H9 (cell line): ENCODE measurements around the gene HSD17B2. TPM values are rescaled to one million over a fixed set of nuclear protein-coding genes. Genes with fewer than 3 reads are reported as not detected.

ENCODE experiments used
- DNase-seq: peaks from one replicate; pipeline ENCODE4 v3.0.0-alpha.2; 2017
- H2AFZ ChIP-seq: one replicate; pipeline ENCODE4 v1.6.1; 2013; ENCODE audit warnings: mild to moderate bottlenecking, low read length, control low read depth, moderate library complexity
- H2AK5ac ChIP-seq: 2 replicates; pipeline ENCODE4 v1.6.1; 2013; ENCODE audit warnings: low read length, control low read depth, mixed read lengths; ENCODE audit not compliant: insufficient read length
- H2BK120ac ChIP-seq: one replicate; pipeline ENCODE4 v1.6.1; 2013; ENCODE audit warnings: low read depth, mild to moderate bottlenecking, low read length, control low read depth, inconsistent platforms; ENCODE audit not compliant: poor library complexity, severe bottlenecking
- H2BK12ac ChIP-seq: 2 replicates; pipeline ENCODE4 v1.6.1; 2013; ENCODE audit warnings: low read length, control low read depth, mixed read lengths, low read depth; ENCODE audit not compliant: insufficient read length
- H2BK15ac ChIP-seq: 2 replicates; pipeline ENCODE4 v1.6.1; 2013; ENCODE audit warnings: low read depth, low read length, control low read depth
- H2BK20ac ChIP-seq: one replicate; pipeline ENCODE4 v1.6.1; 2013; ENCODE audit warnings: low read depth, mild to moderate bottlenecking, low read length, control low read depth, inconsistent platforms; ENCODE audit not compliant: poor library complexity, severe bottlenecking
- H2BK5ac ChIP-seq: 2 replicates; pipeline ENCODE4 v1.6.1; 2013; ENCODE audit warnings: low read length, control low read depth, mixed read lengths; ENCODE audit not compliant: insufficient read length
- H3K14ac ChIP-seq: 2 replicates; pipeline ENCODE4 v1.6.1; 2013; ENCODE audit warnings: low read length, control low read depth; ENCODE audit not compliant: insufficient read depth
- H3K18ac ChIP-seq: 2 replicates; pipeline ENCODE4 v1.6.1; 2013; ENCODE audit warnings: low read depth, mild to moderate bottlenecking, mixed read lengths, low read length, control low read depth; ENCODE audit not compliant: insufficient read length
- H3K23ac ChIP-seq: 2 replicates; pipeline ENCODE4 v1.6.1; 2013; ENCODE audit warnings: low read length, control low read depth, mixed read lengths, low read depth; ENCODE audit not compliant: insufficient read length
- H3K23me2 ChIP-seq: 2 replicates; pipeline ENCODE4 v1.6.1; 2013; ENCODE audit warnings: low read depth, mild to moderate bottlenecking, mixed read lengths, low read length, control low read depth; ENCODE audit not compliant: insufficient read length, poor library complexity, severe bottlenecking
- H3K27ac ChIP-seq: 2 replicates; pipeline ENCODE4 v1.5.1; 2013; ENCODE audit warnings: low read length, control low read depth, mixed read lengths, low read depth; ENCODE audit not compliant: insufficient read length
- H3K27me3 ChIP-seq: 2 replicates; pipeline ENCODE4 v1.6.1; 2013; ENCODE audit warnings: low read length, control low read depth, inconsistent platforms; ENCODE audit not compliant: insufficient read depth
- H3K4ac ChIP-seq: 2 replicates; pipeline ENCODE4 v1.6.1; 2013; ENCODE audit warnings: low read depth, mild to moderate bottlenecking, control low read depth, inconsistent platforms, low read length, moderate library complexity
- H3K4me1 ChIP-seq: 2 replicates; pipeline ENCODE4 v1.6.1; 2013; ENCODE audit warnings: low read length, control low read depth, inconsistent platforms; ENCODE audit not compliant: insufficient read depth
- H3K4me2 ChIP-seq: 2 replicates; pipeline ENCODE4 v1.6.1; 2013; ENCODE audit warnings: low read length, control low read depth, mixed read lengths; ENCODE audit not compliant: insufficient read length, insufficient read depth
- H3K56ac ChIP-seq: 2 replicates; pipeline ENCODE4 v1.6.1; 2013; ENCODE audit warnings: low read depth, mild to moderate bottlenecking, mixed read lengths, low read length, control low read depth; ENCODE audit not compliant: insufficient read length
- H3K79me1 ChIP-seq: 2 replicates; pipeline ENCODE4 v1.6.1; 2013; ENCODE audit warnings: low read depth, mild to moderate bottlenecking, moderate library complexity, low read length, control low read depth, inconsistent platforms; ENCODE audit not compliant: insufficient read depth, poor library complexity, severe bottlenecking
- H3K79me2 ChIP-seq: 2 replicates; pipeline ENCODE4 v1.6.1; 2013; ENCODE audit warnings: low read length, control low read depth, inconsistent platforms; ENCODE audit not compliant: insufficient read depth
- H3K9ac ChIP-seq: 2 replicates; pipeline ENCODE4 v1.6.1; 2013; ENCODE audit warnings: low read length, control low read depth, mixed read lengths; ENCODE audit not compliant: insufficient read length; ENCODE audit errors: extremely low read depth
- H3K9me3 ChIP-seq: one replicate; pipeline ENCODE4 v1.6.1; 2013; ENCODE audit warnings: low read depth, low read length, inconsistent platforms; ENCODE audit not compliant: control insufficient read depth
- H3T11ph ChIP-seq: one replicate; pipeline ENCODE4 v1.6.1; 2013; ENCODE audit warnings: mild to moderate bottlenecking, low read length, control low read depth, inconsistent platforms
- H4K20me1 ChIP-seq: one replicate; pipeline ENCODE4 v1.6.1; 2013; ENCODE audit not compliant: control insufficient read depth, insufficient read length, insufficient read depth
- H4K5ac ChIP-seq: 2 replicates; pipeline ENCODE4 v1.6.1; 2013; ENCODE audit warnings: low read depth, mild to moderate bottlenecking, mixed read lengths, low read length, control low read depth; ENCODE audit not compliant: insufficient read length
- H4K8ac ChIP-seq: replicated peaks from 2 replicates; pipeline ENCODE4 v1.6.1; 2013; ENCODE audit warnings: low read length, control low read depth, mixed read lengths, low read depth; ENCODE audit not compliant: insufficient read length
- H4K91ac ChIP-seq: 2 replicates; pipeline ENCODE4 v1.6.1; 2013; ENCODE audit warnings: low read depth, mild to moderate bottlenecking, moderate library complexity, mixed read lengths, low read length, control low read depth; ENCODE audit not compliant: insufficient read length
- H3K27ac Mint-ChIP-seq, 3 experiments: 2 replicates in 2 of 3; 3 replicates in 1 of 3; pipeline ENCODE4 v1.8.0; 2020 to 2021; ENCODE audit warnings: mixed read lengths in 3 of 3, mild to moderate bottlenecking in 1 of 3, moderate library complexity in 1 of 3
- H3K27me3 Mint-ChIP-seq: 2 replicates; pipeline ENCODE4 v1.8.0; 2021; ENCODE audit warnings: low read depth, mild to moderate bottlenecking, moderate library complexity, mixed read lengths
- H3K36me3 Mint-ChIP-seq, 3 experiments: 2 replicates in 2 of 3; 3 replicates in 1 of 3; pipeline ENCODE4 v1.8.0; 2020 to 2021; ENCODE audit warnings: low read depth in 3 of 3, mixed read lengths in 3 of 3; ENCODE audit not compliant: insufficient read depth in 1 of 3
- H3K4me1 Mint-ChIP-seq, 2 experiments: 2 replicates each; pipeline ENCODE4 v1.8.0; 2020; ENCODE audit warnings: mixed read lengths in 2 of 2
- H3K4me3 Mint-ChIP-seq, 2 experiments: 2 replicates in 1 of 2; 3 replicates in 1 of 2; pipeline ENCODE4 v1.8.0; 2020 to 2021; ENCODE audit warnings: mild to moderate bottlenecking in 2 of 2, mixed read lengths in 2 of 2, moderate library complexity in 1 of 2
- H3K9me3 Mint-ChIP-seq, 2 experiments: 2 replicates in 1 of 2; 3 replicates in 1 of 2; pipeline ENCODE4 v1.8.0; 2020; ENCODE audit warnings: mild to moderate bottlenecking in 2 of 2, mixed read lengths in 2 of 2, moderate library complexity in 1 of 2
- WGBS: extraction: QIAGEN DNeasy Blood & Tissue Kit; methylation state at CpG from one replicate; pipeline ENCODE4 v1.1.7; 2013; ENCODE audit warnings: missing lambda C conversion rate, low lambda C conversion rate, mixed read lengths; ENCODE audit not compliant: insufficient read length; ENCODE audit errors: extremely low coverage; 5-methylcytosine and 5-hydroxymethylcytosine counted together
- total RNA-seq: library from RNA; stranded (reverse); gene quantifications from 2 replicates; pipeline ENCODE4 v1.2.1, GENCODE V29; 2021
- TF ChIP-seq, protein P1 (sequence below): fragments of 200-600 bp; sonication (generic); conservative IDR thresholded peaks from 3 replicates; pipeline ENCODE4 v1.8.0; 2021; ENCODE audit warnings: antibody characterized with exemption, mild to moderate bottlenecking

HSD17B2 gene
- total RNA-seq, 1 experiment from 2014 or later, result not detected

DNA sequence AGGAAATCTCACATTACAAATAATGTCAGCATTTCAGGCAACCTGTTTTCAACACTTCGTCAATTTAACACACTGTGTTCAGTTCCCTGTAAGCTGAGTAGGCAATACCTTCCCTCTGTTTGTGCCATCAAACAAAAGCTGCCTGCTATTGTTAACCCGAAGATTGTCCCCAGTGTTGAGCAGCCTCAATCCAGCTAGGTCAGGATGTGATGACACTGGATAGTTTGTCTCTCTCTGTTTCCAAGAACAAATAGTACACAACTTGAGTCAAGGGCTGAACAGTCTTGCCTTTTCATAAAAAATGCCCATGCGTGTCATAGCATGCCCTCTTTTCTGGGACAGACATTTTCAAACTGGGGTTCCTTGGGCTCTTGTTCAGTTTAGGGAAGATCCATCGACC, 36.4 kb downstream of the HSD17B2 start:
- no peak overlapping the region for H3T11ph ChIP-seq
- no peak overlapping the region for H3K27ac ChIP-seq
- H3K4me1 ChIP-seq, result no peaks in the 10 kb centered on the region
- no peak overlapping the region for H2BK12ac ChIP-seq
- Mint-ChIP-seq H3K4me3 (no peak overlapping the region), H3K4me1 (peaks cover 3 to 6% of the 10 kb centered on the region in 2 experiments; a peak in 3 of 4 replicates), H3K27me3 (peaks cover 1% of the 10 kb centered on the region), H3K27ac (no peak overlapping the region), H3K36me3 (peaks cover 0 to 1% (median 0%) of the 10 kb centered on the region in 3 experiments; a peak in 1 of 7 replicates), H3K9me3 (peaks cover 0 to 5% of the 10 kb centered on the region in 2 experiments; a peak in 4 of 5 replicates)
- no peak overlapping the region for H2BK20ac ChIP-seq
- H3K4ac ChIP-seq, result no peak overlapping the region
- H4K20me1 ChIP-seq, result no peaks in the 10 kb centered on the region
- H3K27me3 ChIP-seq, result no peaks in the 10 kb centered on the region
- no peak overlapping the region for H3K4me2 ChIP-seq
- no peak overlapping the region for H3K9ac ChIP-seq
- no peak overlapping the region for H2AK5ac ChIP-seq
- H3K56ac ChIP-seq, result no peak overlapping the region
- no peaks in the 10 kb centered on the region for H3K79me2 ChIP-seq
- no peak overlapping the region for H3K18ac ChIP-seq
- no peak overlapping the region for H2BK120ac ChIP-seq
- no peaks in the 10 kb centered on the region for H3K79me1 ChIP-seq
- no peak overlapping the region for H2BK15ac ChIP-seq
- H3K14ac ChIP-seq, result no peak overlapping the region
- no peaks in the 10 kb centered on the region for H3K9me3 ChIP-seq
- H3K23me2 ChIP-seq, result no peaks in the 10 kb centered on the region
- no peak overlapping the region for H2AFZ ChIP-seq
- DNase-seq, result no peak
- H4K5ac ChIP-seq, result no peak overlapping the region
- no peak overlapping the region for H3K23ac ChIP-seq
- no peak overlapping the region for H2BK5ac ChIP-seq
- WGBS, result no CpG with 5 or more reads among the region's 4 CpGs
- no peak overlapping the region for H4K8ac ChIP-seq
- TF ChIP-seq, protein P1, sequence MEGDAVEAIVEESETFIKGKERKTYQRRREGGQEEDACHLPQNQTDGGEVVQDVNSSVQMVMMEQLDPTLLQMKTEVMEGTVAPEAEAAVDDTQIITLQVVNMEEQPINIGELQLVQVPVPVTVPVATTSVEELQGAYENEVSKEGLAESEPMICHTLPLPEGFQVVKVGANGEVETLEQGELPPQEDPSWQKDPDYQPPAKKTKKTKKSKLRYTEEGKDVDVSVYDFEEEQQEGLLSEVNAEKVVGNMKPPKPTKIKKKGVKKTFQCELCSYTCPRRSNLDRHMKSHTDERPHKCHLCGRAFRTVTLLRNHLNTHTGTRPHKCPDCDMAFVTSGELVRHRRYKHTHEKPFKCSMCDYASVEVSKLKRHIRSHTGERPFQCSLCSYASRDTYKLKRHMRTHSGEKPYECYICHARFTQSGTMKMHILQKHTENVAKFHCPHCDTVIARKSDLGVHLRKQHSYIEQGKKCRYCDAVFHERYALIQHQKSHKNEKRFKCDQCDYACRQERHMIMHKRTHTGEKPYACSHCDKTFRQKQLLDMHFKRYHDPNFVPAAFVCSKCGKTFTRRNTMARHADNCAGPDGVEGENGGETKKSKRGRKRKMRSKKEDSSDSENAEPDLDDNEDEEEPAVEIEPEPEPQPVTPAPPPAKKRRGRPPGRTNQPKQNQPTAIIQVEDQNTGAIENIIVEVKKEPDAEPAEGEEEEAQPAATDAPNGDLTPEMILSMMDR, result no peak
- H4K91ac ChIP-seq, result no peak overlapping the region
